GM18909 (cell line): ENCODE measurements around the gene CFI.
"Not testable (repeated sequence)": the region's sequence is repeated elsewhere in the genome, so short reads cannot be mapped to it uniquely, and the experiment has no call there.

ENCODE experiments used
- ATAC-seq: cut with Tn5 transposase; IDR thresholded peaks from one replicate; pipeline ENCODE4 v1.9.1; 2021; ENCODE audit warnings: mild to moderate bottlenecking; ENCODE audit not compliant: unreplicated experiment, poor library complexity

The CFI gene

GRCh38 chr4:109801099-109801789 lies 555 bp downstream of the CFI start:
- ATAC-seq: no peak

- ATAC-seq: no peak
These were observed 2.9 kb downstream of the CFI start for GRCh38 chr4:109798866-109799265.

GRCh38 chr4:109795059-109795458 lies 6.7 kb downstream of the CFI start:
- no peak for ATAC-seq

GRCh38 chr4:109787807-109788206 lies 14.0 kb downstream of the CFI start:
- ATAC-seq: no peak

GRCh38 chr4:109786846-109787245 lies 15.0 kb downstream of the CFI start:
- no peak for ATAC-seq

- ATAC-seq: not testable (repeated sequence)
These were observed 19.7 kb downstream of the CFI start for GRCh38 chr4:109782092-109782491.

GRCh38 chr4:109764789-109765402 lies 36.9 kb downstream of the CFI start:
- no peak for ATAC-seq

- no peak for ATAC-seq
These were observed 37.4 kb downstream of the CFI start for GRCh38 chr4:109764376-109764775.

GRCh38 chr4:109760682-109761081 lies 41.1 kb downstream of the CFI start:
- no peak for ATAC-seq

GRCh38 chr4:109755656-109756055 lies 46.1 kb downstream of the CFI start:
- ATAC-seq: no peak

GRCh38 chr4:109754093-109754857 lies 47.5 kb downstream of the CFI start:
- no peak for ATAC-seq

GRCh38 chr4:109752525-109752924 lies 49.3 kb downstream of the CFI start:
- no peak for ATAC-seq

GRCh38 chr4:109751852-109752251 lies 49.9 kb downstream of the CFI start:
- no peak for ATAC-seq

- no peak for ATAC-seq
These were observed 51.1 kb downstream of the CFI start for GRCh38 chr4:109750652-109751244.

GRCh38 chr4:109749388-109750082 lies 52.3 kb downstream of the CFI start:
- ATAC-seq: no peak

- no peak for ATAC-seq
These were observed 53.7 kb downstream of the CFI start for GRCh38 chr4:109748114-109748513.

- no peak for ATAC-seq
These were observed 55.1 kb downstream of the CFI start for GRCh38 chr4:109746728-109747127.

GRCh38 chr4:109745830-109746229 lies 56.0 kb downstream of the CFI start:
- ATAC-seq: no peak

GRCh38 chr4:109739547-109739946 lies 62.3 kb downstream of the CFI start:
- ATAC-seq: no peak

GRCh38 chr4:109738104-109738872 lies 63.5 kb downstream of the CFI start:
- ATAC-seq: no peak
